GM18526 (cell line): Measurements from ENCODE around the gene GPC6.

Experiments
- POLR2A ChIP-seq: IDR thresholded peaks from 3 replicates; pipeline ENCODE4 v1.6.1; 2011; ENCODE audit not compliant: insufficient read length; ENCODE audit errors: extremely low read depth

GPC6 gene

DNA sequence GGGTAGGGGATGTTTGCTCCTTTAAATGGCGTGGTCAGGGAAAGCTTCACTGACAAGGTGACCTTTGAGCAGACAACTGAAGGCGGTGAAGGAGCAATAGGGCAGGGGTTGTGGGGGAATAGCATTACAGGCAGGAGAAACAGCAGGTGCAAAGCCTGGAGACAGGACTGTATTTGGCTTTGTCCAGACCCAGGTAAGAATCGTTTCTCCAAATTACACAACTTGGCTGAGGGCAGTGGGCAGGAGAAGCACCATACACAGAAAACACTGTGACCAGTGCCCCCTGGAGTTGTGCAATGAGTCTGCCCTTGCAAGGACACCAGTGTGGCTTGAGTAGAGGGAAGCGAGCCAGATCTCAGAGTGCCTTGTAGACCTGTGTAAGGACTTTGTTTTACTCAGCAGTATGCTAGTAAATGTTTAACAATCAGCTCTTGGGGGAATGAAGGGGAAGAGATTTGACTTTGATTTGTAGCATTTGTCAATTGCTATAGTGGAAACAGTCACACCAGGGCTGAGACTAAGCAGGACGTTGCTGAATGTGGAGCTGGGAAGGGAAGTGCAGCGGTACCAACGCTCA lies 892.8 kb downstream of the GPC6 start:
- TF ChIP-seq POLR2A = no peak

- no peak for TF ChIP-seq POLR2A
Measured at GRCh38 chr13:94120878-94121277, 894.3 kb downstream of the GPC6 start.

GRCh38 chr13:94121686-94122085 lies 895.1 kb downstream of the GPC6 start:
- TF ChIP-seq POLR2A = no peak

DNA sequence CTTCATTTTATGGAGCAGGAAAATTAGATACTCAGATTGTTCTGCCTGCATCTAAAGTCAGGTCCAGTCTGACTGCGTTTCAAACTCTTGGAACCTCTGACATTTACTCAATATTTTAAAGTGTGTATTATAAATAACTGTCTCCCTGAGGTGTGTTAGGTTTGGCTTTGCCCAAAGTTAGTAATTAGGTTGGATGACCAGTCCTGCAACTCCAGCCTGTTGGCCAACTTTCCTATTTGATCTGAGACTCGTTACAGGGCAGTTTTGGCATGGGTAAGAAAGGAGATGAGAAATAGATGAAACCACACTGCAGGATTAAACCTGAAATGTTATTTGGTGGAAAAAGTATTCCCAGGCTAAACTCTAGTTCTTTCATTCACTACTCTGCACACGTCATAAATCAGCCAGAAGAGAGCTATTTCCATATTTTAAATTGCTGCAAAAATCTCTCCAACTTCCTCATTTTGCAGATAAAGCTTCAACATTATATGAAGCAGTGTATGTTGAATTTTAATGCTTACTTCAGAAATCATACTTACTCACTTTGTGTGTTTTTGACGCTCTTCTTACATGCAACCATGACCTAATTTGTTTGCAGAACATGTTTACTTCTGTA lies 895.8 kb downstream of the GPC6 start:
- TF ChIP-seq POLR2A = no peak

- TF ChIP-seq POLR2A = no peak
Measured at GRCh38 chr13:94123557-94123956, 897.0 kb downstream of the GPC6 start.

- TF ChIP-seq POLR2A = no peak
Measured at GRCh38 chr13:94128430-94128829, 901.8 kb downstream of the GPC6 start.

- no peak for TF ChIP-seq POLR2A
Measured at GRCh38 chr13:94129490-94129894, 902.9 kb downstream of the GPC6 start.

DNA sequence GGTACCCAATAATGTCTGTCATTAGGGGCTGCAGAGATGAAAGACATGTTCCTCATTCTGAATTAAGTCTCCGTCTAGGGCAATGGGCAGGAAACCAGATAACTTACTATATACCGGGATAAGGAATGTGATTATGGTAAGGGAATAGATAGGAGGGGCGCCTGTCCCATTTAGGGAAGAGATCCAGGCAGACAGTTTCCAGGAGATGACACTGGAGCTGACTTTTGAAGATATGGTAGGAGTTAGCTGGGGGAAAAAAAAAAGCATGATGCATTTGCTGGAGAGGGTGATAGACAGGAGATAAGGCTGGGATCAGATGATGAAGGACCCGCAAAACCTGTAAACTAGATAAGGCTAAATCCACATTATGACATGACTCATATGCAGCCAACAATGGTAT lies 912.2 kb downstream of the GPC6 start:
- no peak for TF ChIP-seq POLR2A

DNA sequence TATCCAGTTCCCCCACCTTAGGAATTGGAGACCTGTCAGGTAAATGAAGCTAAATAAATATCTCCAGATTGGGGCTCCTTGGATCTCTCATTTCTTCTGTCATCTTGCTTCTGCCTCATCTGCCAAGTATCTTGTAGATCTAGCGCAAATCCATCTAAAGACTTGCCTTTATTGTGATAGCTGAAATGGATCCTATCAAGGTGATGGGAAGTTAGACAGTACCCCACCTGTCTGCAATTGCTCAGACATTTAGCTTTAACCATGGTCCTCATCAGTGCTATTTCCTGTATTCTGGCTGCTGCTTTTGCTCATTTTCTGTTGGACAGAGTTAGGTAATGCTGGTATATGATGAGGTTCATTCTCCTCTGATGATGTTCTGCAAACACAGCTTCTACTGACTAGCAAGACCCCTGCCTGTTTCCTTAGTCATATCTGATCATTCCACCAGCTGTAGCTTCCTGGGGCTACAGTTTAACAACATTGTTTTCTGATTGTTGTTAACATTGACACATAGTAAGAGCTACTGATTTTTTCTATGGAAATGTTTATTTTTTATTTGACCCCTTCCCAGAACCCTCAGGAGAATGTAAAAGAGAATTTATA lies 912.9 kb downstream of the GPC6 start:
- TF ChIP-seq POLR2A = no peak

DNA sequence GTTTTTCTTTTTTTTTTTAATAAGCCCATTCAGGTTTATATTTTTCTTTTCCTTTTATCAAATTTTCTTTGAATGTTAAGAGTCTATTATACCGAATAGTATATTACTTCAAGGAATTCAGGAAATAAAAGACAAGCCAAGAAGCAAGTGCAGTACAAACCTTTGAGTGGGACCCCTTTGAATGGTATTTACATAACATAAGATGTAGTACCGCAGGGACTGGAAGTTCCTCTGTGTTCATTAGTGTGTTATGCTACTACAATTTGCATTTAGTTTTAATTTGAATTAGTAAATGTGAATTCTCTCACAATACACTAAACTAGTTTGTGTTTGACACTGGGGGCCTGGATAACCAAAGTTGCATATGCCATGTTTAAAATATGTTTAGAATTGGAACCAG lies 913.4 kb downstream of the GPC6 start:
- no peak for TF ChIP-seq POLR2A

GRCh38 chr13:94140511-94140910 lies 913.9 kb downstream of the GPC6 start:
- no peak for TF ChIP-seq POLR2A

DNA sequence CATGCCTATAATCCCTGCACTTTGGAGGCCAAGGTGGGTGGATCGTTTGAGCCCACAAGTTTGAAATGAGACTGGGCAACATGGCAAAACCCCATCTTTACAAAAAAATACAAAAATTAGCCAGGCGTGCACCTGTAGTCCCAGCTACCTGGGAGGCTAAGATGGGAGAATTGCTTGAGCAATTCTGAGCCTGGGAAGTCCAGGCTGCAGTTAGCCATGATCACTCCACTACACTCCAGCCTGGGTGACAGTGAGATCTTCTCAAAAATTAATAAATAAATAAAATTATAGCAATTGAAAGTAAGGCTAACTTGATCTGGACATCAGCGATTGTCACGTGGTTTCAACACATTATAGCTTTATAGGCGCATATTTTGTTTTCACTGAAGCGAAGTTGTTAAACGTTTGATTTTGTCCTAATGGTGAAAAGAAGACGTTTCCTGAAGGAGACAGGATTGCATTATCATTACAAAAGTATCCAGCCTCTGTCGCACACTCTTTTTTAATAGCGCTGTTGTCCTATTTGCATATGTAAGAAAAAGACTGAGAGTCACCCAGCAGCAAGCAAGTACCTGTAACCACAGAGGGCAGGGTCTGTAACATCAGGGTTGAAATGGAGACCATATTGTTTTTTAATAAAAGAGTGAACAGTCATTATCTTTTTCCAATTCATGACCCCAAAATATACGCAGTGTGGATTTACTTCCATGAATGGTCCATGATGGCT lies 917.2 kb downstream of the GPC6 start:
- no peak for TF ChIP-seq POLR2A

DNA sequence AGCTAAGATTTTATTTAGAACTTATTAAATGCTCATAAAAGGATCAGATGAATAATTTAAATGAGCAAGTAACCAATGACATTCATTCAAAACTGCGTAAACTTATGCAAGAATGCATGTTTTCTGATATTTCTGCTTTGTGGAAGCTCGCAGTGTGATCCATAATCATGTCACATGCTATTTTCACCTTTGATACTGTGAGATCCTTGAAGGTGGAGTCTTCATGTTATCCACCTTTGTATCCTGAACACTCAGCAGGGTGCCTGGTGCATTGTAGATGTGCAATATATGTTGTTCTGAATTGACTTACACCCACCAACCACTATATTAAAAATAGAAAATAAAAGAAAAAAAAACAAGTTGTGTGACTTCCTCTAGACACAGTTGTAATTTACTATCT lies 919.4 kb downstream of the GPC6 start:
- no peak for TF ChIP-seq POLR2A

DNA sequence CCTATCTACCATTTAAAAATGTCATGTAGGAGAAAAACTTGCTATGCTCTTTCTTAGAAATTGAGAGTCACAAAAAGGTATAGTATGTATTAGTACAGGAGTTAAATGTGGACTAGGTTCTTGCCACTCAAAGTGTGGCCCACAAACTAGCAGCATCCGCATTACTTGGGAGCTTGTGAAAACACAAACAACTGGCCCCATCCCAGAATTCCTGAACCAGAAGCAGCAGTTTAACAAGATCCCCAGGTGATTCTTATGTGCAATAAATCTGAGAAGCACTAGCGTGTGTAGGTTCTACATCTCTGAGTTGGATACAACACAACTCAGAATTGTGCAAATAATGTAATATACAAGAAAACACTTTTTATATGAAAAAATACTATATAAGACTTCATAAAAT lies 927.0 kb downstream of the GPC6 start:
- TF ChIP-seq POLR2A = no peak

DNA sequence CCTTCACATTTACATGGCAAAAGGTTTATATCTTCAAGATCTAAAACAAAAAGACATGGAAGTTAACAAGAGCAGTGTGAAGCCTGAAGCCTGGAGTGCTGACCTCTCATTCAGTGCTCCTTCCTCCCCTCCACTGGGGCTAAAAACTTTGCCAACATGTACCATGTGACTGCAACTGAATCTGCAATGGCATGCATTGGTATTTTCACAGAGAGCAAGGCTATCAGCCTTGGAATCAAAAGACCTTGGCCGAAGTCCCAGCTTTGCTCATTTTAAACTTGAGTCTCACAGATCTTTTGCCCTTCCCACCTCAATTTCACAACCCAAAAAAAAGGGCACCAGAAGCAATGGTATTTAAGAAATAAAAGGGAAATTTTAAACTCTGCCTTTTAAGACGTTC lies 927.8 kb downstream of the GPC6 start:
- no peak for TF ChIP-seq POLR2A

DNA sequence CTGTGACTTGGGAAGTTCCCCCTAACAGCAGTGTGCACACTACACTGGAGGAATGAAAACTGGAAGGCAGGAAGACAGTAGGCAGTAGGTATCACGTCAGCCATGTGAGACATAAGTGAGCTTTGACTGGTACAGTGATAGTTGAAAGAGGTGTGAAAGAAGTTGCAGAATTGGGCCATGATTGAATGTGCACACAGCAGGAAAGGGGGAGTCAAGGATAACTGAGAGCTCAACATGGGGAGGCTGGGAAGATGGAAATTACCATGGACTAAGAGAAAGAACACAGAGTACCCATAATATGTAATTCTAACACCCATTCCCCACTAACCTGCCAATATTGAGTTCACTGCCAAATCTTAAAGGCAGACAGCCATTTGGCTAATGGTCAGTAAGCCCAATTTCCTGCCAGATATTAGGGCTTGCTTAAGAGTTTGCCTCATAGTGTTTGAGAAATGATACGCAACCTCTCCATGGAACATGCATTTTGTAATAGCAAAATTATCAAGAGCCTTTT lies 931.2 kb downstream of the GPC6 start:
- TF ChIP-seq POLR2A = no peak
